Endothelial cell of umbilical vein (primary cell): Measurements from ENCODE around the gene BIN1.

Source experiments
- EZH2 ChIP-seq: IDR thresholded peaks from 2 replicates; pipeline ENCODE4 v1.6.1; 2012; ENCODE audit warnings: borderline replicate concordance, low read depth, mild to moderate bottlenecking, moderate library complexity, low read length, inconsistent platforms; ENCODE audit not compliant: severe bottlenecking
- GATA2 ChIP-seq: IDR thresholded peaks from 2 replicates; pipeline ENCODE4 v1.7.0; 2011; ENCODE audit warnings: low read depth, mild to moderate bottlenecking, moderate library complexity, mixed read lengths, low read length; ENCODE audit not compliant: insufficient read length, insufficient read depth
- POLR2A ChIP-seq: IDR thresholded peaks from 2 replicates; pipeline ENCODE4 v1.6.1; 2012; ENCODE audit warnings: low read depth, mild to moderate bottlenecking, control low read depth, low read length
- POLR2AphosphoS5 ChIP-seq: IDR thresholded peaks from 2 replicates; pipeline ENCODE4 v1.6.1; 2012; ENCODE audit warnings: low read depth, mild to moderate bottlenecking, control low read depth, low read length, moderate library complexity; ENCODE audit not compliant: insufficient read depth
- TF ChIP-seq, protein P1 (sequence below): IDR thresholded peaks from 2 replicates; pipeline ENCODE4 v1.6.1; 2011; ENCODE audit not compliant: insufficient read depth, insufficient read length
- TF ChIP-seq, protein P2 (sequence below), 2 donors: IDR thresholded peaks; 1 replicate in 1 of 2; 2 replicates in 1 of 2; pipeline ENCODE4 v1.5.1; 2011; ENCODE audit warnings: low read length in 2 of 2, mild to moderate bottlenecking in 2 of 2, moderate library complexity in 2 of 2, control low read depth in 1 of 2, inconsistent platforms in 1 of 2, low read depth in 1 of 2; ENCODE audit not compliant: insufficient read depth in 1 of 2; ENCODE audit errors: extremely low read depth in 1 of 2

DNA sequence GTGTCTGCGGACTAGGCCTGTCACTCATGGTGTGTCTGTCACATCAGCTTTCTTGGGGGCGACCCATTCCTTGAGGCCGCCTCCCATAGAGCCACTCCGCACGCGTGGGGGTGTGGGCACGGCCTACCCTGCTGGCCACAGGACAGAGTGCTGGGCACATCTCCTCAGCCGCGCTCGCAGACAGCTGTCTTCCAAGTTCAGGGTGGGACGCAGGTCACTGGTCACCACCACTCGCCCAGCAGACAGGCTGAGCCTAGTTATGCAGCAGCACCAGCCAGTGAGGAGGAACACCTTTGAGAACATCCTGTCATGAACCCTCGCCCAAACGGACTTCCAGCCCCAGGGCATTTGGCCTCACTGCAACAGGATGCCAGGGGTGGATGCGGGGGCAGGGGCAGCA is 30.8 kb upstream of the BIN1 start:
- TF ChIP-seq, protein P1, sequence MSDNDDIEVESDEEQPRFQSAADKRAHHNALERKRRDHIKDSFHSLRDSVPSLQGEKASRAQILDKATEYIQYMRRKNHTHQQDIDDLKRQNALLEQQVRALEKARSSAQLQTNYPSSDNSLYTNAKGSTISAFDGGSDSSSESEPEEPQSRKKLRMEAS: no peak
- TF ChIP-seq, protein P2, sequence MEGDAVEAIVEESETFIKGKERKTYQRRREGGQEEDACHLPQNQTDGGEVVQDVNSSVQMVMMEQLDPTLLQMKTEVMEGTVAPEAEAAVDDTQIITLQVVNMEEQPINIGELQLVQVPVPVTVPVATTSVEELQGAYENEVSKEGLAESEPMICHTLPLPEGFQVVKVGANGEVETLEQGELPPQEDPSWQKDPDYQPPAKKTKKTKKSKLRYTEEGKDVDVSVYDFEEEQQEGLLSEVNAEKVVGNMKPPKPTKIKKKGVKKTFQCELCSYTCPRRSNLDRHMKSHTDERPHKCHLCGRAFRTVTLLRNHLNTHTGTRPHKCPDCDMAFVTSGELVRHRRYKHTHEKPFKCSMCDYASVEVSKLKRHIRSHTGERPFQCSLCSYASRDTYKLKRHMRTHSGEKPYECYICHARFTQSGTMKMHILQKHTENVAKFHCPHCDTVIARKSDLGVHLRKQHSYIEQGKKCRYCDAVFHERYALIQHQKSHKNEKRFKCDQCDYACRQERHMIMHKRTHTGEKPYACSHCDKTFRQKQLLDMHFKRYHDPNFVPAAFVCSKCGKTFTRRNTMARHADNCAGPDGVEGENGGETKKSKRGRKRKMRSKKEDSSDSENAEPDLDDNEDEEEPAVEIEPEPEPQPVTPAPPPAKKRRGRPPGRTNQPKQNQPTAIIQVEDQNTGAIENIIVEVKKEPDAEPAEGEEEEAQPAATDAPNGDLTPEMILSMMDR (IDR thresholded peaks at IDR 0.05; ENCODE audit: extremely low read depth in 1 of 2, insufficient read depth in 1 of 2, low read depth in 1 of 2, low read length in 2 of 2): no peak
- TF ChIP-seq POLR2A (no peak), POLR2AphosphoS5 (no peak), EZH2 (no peak), GATA2 (no peak)
